Measurements from ENCODE around the gene C1orf232.

Gene C1orf232

DNA sequence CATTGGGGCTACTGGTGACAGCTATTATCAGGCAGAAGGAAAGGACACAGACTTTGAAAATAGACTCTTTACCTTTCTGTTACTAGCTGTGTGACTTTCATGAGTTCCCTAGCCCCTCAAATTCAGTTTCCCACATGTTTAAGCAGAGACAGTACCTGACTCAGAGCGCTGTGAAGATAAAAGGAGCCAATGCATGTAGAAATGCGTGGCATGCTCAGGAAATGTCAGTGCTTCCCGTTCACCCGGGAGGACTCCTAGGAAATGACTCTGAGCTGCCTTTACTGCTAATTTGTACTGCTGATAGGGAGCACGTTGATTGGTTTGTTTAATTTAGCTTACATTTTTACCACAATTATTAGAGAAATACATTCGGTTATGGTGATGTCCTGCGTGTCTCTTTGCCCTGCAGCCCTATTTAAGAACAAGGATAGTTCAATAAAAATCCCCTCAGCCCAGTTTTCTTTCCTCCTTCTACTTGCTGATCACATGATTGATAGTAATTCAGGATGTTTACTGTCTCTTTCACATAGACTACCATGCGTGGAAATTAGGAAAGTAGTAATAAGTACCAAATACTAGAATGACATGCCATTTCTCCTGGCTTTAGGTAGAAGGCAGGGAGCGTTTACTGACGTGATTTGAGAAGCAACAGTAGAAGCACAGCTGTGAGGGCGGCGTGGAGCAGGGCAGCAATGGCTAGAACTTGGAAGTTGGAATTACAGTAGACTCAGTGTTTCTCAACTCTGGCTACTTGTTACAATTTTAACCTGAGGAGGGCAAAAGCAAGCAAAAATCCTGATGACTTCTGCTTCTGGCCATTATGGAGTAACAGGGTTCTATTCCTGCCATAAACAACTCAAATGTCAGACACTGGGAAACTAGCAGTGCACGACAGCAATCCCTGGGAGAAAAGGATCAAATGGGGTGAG, 41.3 kb downstream of the C1orf232 start:
- no peak for DNase-seq (ENCODE audit: low read depth)
- no peak overlapping the region for H3K4me3 ChIP-seq (ENCODE audit: low read depth, low read length)

GRCh38 chr1:26126321-26127084, 42.3 kb downstream of the C1orf232 start:
- H3K4me3 ChIP-seq (ENCODE audit: low read depth, low read length) = no peak overlapping the region
- no peak for DNase-seq (ENCODE audit: low read depth)

GRCh38 chr1:26125946-26126320, 42.8 kb downstream of the C1orf232 start:
- no peak for DNase-seq (ENCODE audit: low read depth)
- no peak overlapping the region for H3K4me3 ChIP-seq (ENCODE audit: low read depth, low read length)

- no peak overlapping the region for H3K4me3 ChIP-seq (ENCODE audit: low read depth, low read length)
- DNase-seq (ENCODE audit: low read depth) = no peak
Observed at GRCh38 chr1:26125382-26125781, 43.4 kb downstream of the C1orf232 start.

DNA sequence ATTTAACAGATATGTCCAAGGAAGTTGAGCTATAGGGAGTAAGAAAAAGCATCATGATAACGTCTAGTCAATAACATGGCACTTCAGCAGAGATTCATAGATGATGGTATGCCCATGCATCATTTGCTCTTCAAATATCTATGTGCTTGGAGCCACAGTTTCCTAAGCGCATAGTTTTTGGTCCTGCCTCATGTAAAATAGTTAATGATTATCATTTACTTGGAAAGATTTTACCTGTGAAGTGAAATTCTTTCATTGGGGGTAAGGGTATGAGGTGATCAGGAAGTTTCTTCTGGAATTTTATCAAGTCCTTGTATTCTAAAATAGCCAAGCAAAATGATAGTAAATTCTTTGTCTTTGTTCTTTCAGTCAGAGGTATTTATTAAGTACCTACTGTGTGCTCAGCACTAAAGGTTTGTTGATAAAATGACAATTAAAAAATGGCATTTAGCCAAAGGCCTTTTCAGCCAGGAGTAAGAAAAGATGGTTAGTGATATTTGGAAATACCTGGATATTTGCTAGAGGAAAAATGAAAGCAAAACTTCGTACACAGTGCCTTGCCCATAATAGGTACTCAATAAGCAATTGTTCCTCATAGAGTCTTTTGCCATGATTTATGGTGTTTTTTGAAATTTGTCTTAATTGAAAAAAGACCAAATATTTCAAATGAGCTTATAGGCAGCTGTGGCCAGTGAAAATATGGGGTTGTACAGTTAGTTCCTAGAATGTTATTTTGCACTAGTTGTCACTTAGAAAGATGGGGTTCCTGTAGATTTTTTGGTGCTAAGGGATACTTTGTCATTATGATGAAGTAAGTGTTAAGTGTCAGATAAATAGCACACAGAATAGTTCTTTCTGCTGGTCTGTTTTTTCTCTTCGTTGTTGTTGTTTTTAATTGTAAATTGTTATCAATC, 44.1 kb downstream of the C1orf232 start:
- no peak overlapping the region for H3K4me3 ChIP-seq (ENCODE audit: low read depth, low read length)
- no peak for DNase-seq (ENCODE audit: low read depth)

GRCh38 chr1:26122988-26123973, 45.5 kb downstream of the C1orf232 start:
- DNase-seq (ENCODE audit: low read depth) = no peak
- H3K4me3 ChIP-seq (ENCODE audit: low read depth, low read length) = no peak overlapping the region

GRCh38 chr1:26121854-26122773, 46.6 kb downstream of the C1orf232 start:
- DNase-seq (ENCODE audit: low read depth) = no peak
- no peak overlapping the region for H3K4me3 ChIP-seq (ENCODE audit: low read depth, low read length)

DNA sequence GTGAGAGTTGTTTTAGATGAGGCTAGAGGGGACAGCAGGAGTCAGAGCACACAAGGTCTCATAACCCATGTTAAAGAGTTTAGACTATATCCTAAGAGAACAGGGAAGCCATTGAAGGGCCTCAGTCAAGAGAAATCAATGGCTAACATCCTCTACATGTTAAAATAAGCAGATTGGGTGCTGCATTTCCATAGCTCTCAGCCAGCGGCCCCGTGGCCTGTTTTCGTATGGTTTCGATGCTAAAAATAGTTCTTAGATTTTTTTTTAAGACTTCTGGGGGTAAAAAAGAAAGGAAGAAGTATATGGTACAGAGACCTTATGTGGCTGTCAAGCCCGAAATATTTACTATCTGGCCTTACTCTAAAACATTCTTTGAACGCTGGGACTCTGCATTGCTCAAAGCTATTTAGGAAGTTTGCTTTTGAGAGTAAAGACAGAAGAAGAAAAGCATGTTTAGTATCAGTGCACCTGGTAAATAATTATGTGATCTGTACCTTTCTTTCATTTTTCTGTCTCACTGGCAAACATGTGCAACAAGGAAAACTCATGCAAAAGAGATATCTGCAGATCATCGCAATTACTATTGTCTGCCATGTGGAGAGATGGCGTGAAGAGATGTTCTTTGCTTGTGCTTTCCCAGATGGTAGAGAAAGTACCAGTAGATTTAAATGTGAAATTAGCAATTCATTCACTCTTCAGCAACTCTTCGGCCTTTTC, 48.7 kb downstream of the C1orf232 start:
- DNase-seq (ENCODE audit: low read depth) = no peak
- H3K4me3 ChIP-seq (ENCODE audit: low read depth, low read length) = no peak overlapping the region

- DNase-seq (ENCODE audit: low read depth) = no peak
- H3K4me3 ChIP-seq (ENCODE audit: low read depth, low read length) = no peak overlapping the region
Observed at GRCh38 chr1:26114165-26114927, 54.4 kb downstream of the C1orf232 start.
